ENCODE measurements around the gene CFAP100. TPM values are rescaled to one million over a fixed set of nuclear protein-coding genes. Genes with fewer than 3 reads are reported as not detected.

The CFAP100 gene
- total and polyA plus RNA-seq, 9 of the 15 experiments (the other 6 are each of a cell fraction or from before 2014, with no cell fraction given), result not detected

DNA sequence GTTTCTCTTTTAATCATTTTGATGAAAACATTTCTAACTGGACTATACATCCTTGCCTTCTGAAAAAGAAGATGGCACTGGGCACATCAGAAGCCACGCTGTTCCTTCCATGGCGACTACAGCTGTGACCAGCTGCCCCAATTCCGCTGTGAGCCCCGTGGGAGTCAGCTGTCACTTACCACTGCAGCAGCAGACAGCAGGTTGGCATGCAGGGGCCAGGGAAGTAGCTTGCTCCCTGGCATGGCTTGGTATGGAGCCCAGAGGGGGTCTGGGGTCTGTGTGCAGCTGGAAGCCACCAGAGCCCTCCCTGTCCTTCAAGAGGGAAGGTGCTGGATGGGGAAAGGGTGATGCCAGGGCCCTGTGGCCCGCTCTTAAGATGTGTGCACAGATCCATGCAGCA, 85.5 kb downstream of the CFAP100 start:
- intact Hi-C loops (cut with micrococcal nuclease) (no loop called here), in situ Hi-C loops (cut with MboI) (no loop called here)
- H3K27ac ChIP-seq (ENCODE audit: extremely low read depth, low read depth, low read length), result no peak overlapping the region
- 0% methylated on average over 1 of the region's 5 CpGs for WGBS (ENCODE audit: insufficient coverage, low coverage, missing lambda C conversion rate)
- no TSS peak for BruUV-seq (replicated peaks)
- DNase-seq (ENCODE audit: extremely low read depth in 1 of 4, low spot score in 3 of 4) (no peak), FAIRE-seq (no peak), ATAC-seq (no peak)
- H2AFZ ChIP-seq (ENCODE audit: low read depth, low read length), result no peak overlapping the region
- peaks cover 0 to 16% of the 10 kb centered on the region in 2 experiments; a peak in 2 of 5 replicates for H3K27me3 ChIP-seq (ENCODE audit: control insufficient read depth in 2 of 2, insufficient read depth in 2 of 2, low read length in 2 of 2)
- H3K4me3 ChIP-seq, result no peak overlapping the region
- no peaks in the 10 kb centered on the region for H3K36me3 ChIP-seq (ENCODE audit: control insufficient read depth, insufficient read depth, low read length)
- POLR2A ChIA-PET, result no interaction called here
- CTCF ChIA-PET (ENCODE audit: low intra/inter-chr PET ratio), result interaction anchor here (0.7 kb wide), 1 partner anchor 508 kb away, joined by 3 read pairs; no protein-coding TSS in a partner anchor
- no peak overlapping the region for H3K9ac ChIP-seq (ENCODE audit: insufficient read depth in 1 of 2, low read depth in 2 of 2, low read length in 2 of 2)
- no peaks in the 10 kb centered on the region for H3K9me3 ChIP-seq (replicated peaks; ENCODE audit: control insufficient read depth, insufficient read depth, low read depth, low read length)
- H3K79me2 ChIP-seq (ENCODE audit: control insufficient read depth, insufficient read depth, low read length), result no peaks in the 10 kb centered on the region; the same call in 2 of the 3 replicates
- H4K20me1 ChIP-seq (replicated peaks; ENCODE audit: control insufficient read depth, insufficient read depth, low read length), result no peaks in the 10 kb centered on the region
- peaks cover 4 to 12% of the 10 kb centered on the region in 2 experiments; a peak in 2 of 5 replicates for H3K4me1 ChIP-seq (replicated peaks in 1 of 2; ENCODE audit: control insufficient read depth in 2 of 2, insufficient read depth in 2 of 2, low read length in 2 of 2)
- no peaks in the 10 kb centered on the region for H3K9me1 ChIP-seq (ENCODE audit: control insufficient read depth, insufficient read depth, low read length)
- H3K4me2 ChIP-seq (ENCODE audit: insufficient read depth, low read length), result no peak overlapping the region
- TF ChIP-seq WHSC1 (IDR thresholded peaks at IDR 0.05; ENCODE audit: low read length) (no peak), ZKSCAN8 (CRISPR knock-in tag; IDR thresholded peaks at IDR 0.05) (no peak), LCOR (CRISPR knock-in tag; IDR thresholded peaks at IDR 0.05) (no peak), EGR1 (conservative IDR thresholded peaks at IDR 0.05) (no peak), RBBP5 (IDR thresholded peaks at IDR 0.05; ENCODE audit: borderline replicate concordance, insufficient read depth, low read length, poor library complexity, severe bottlenecking) (no peak), YY1 (IDR thresholded peaks at IDR 0.05; ENCODE audit: borderline replicate concordance in 1 of 3, control insufficient read depth in 1 of 3, extremely low read depth in 1 of 3, insufficient read depth in 3 of 3, insufficient read length in 1 of 3, insufficient replicate concordance in 2 of 3, low read depth in 1 of 3, low read length in 2 of 3) (no peak), CHD4 (IDR thresholded peaks at IDR 0.05; ENCODE audit: insufficient read depth, insufficient replicate concordance, low read depth, low read length, poor library complexity, severe bottlenecking) (no peak), ZFP30 (CRISPR knock-in tag; IDR thresholded peaks at IDR 0.05; ENCODE audit: borderline replicate concordance) (no peak), SMARCC2 (IDR thresholded peaks at IDR 0.05; ENCODE audit: low read depth) (no peak), RB1 (IDR thresholded peaks at IDR 0.05; ENCODE audit: low read depth) (no peak)
- TF ChIP-seq, protein P1, sequence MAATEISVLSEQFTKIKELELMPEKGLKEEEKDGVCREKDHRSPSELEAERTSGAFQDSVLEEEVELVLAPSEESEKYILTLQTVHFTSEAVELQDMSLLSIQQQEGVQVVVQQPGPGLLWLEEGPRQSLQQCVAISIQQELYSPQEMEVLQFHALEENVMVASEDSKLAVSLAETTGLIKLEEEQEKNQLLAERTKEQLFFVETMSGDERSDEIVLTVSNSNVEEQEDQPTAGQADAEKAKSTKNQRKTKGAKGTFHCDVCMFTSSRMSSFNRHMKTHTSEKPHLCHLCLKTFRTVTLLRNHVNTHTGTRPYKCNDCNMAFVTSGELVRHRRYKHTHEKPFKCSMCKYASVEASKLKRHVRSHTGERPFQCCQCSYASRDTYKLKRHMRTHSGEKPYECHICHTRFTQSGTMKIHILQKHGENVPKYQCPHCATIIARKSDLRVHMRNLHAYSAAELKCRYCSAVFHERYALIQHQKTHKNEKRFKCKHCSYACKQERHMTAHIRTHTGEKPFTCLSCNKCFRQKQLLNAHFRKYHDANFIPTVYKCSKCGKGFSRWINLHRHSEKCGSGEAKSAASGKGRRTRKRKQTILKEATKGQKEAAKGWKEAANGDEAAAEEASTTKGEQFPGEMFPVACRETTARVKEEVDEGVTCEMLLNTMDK (IDR thresholded peaks at IDR 0.05; ENCODE audit: borderline replicate concordance, insufficient read depth, low read depth, low read length, poor library complexity, severe bottlenecking), result no peak
- TF ChIP-seq, protein P2, sequence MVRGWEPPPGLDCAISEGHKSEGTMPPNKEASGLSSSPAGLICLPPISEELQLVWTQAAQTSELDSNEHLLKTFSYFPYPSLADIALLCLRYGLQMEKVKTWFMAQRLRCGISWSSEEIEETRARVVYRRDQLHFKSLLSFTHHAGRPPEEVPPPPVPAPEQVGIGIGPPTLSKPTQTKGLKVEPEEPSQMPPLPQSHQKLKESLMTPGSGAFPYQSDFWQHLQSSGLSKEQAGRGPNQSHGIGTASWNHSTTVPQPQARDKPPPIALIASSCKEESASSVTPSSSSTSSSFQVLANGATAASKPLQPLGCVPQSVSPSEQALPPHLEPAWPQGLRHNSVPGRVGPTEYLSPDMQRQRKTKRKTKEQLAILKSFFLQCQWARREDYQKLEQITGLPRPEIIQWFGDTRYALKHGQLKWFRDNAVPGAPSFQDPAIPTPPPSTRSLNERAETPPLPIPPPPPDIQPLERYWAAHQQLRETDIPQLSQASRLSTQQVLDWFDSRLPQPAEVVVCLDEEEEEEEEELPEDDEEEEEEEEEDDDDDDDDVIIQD (CRISPR knock-in tag; IDR thresholded peaks at IDR 0.05), result no peak
- TF ChIP-seq, protein P3, sequence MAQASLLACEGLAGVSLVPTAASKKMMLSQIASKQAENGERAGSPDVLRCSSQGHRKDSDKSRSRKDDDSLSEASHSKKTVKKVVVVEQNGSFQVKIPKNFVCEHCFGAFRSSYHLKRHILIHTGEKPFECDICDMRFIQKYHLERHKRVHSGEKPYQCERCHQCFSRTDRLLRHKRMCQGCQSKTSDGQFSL (CRISPR knock-in tag; IDR thresholded peaks at IDR 0.05), result no peak
- TF ChIP-seq, protein P3 (tag; IDR thresholded peaks at IDR 0.05), result no peak

All from K562 (cell line).